H9 (cell line): ENCODE results near the gene MIOS. TPM values are rescaled to one million over a fixed set of nuclear protein-coding genes. Genes with fewer than 3 reads are reported as not detected.

Source experiments
- DNase-seq: peaks from one replicate; pipeline ENCODE4 v3.0.0-alpha.2; 2017
- H2AFZ ChIP-seq: one replicate; pipeline ENCODE4 v1.6.1; 2013; ENCODE audit warnings: mild to moderate bottlenecking, low read length, control low read depth, moderate library complexity
- H2AK5ac ChIP-seq: 2 replicates; pipeline ENCODE4 v1.6.1; 2013; ENCODE audit warnings: low read length, control low read depth, mixed read lengths; ENCODE audit not compliant: insufficient read length
- H2BK120ac ChIP-seq: one replicate; pipeline ENCODE4 v1.6.1; 2013; ENCODE audit warnings: low read depth, mild to moderate bottlenecking, low read length, control low read depth, inconsistent platforms; ENCODE audit not compliant: poor library complexity, severe bottlenecking
- H2BK12ac ChIP-seq: 2 replicates; pipeline ENCODE4 v1.6.1; 2013; ENCODE audit warnings: low read length, control low read depth, mixed read lengths, low read depth; ENCODE audit not compliant: insufficient read length
- H2BK15ac ChIP-seq: 2 replicates; pipeline ENCODE4 v1.6.1; 2013; ENCODE audit warnings: low read depth, low read length, control low read depth
- H2BK20ac ChIP-seq: one replicate; pipeline ENCODE4 v1.6.1; 2013; ENCODE audit warnings: low read depth, mild to moderate bottlenecking, low read length, control low read depth, inconsistent platforms; ENCODE audit not compliant: poor library complexity, severe bottlenecking
- H2BK5ac ChIP-seq: 2 replicates; pipeline ENCODE4 v1.6.1; 2013; ENCODE audit warnings: low read length, control low read depth, mixed read lengths; ENCODE audit not compliant: insufficient read length
- H3K14ac ChIP-seq: 2 replicates; pipeline ENCODE4 v1.6.1; 2013; ENCODE audit warnings: low read length, control low read depth; ENCODE audit not compliant: insufficient read depth
- H3K18ac ChIP-seq: 2 replicates; pipeline ENCODE4 v1.6.1; 2013; ENCODE audit warnings: low read depth, mild to moderate bottlenecking, mixed read lengths, low read length, control low read depth; ENCODE audit not compliant: insufficient read length
- H3K23ac ChIP-seq: 2 replicates; pipeline ENCODE4 v1.6.1; 2013; ENCODE audit warnings: low read length, control low read depth, mixed read lengths, low read depth; ENCODE audit not compliant: insufficient read length
- H3K23me2 ChIP-seq: 2 replicates; pipeline ENCODE4 v1.6.1; 2013; ENCODE audit warnings: low read depth, mild to moderate bottlenecking, mixed read lengths, low read length, control low read depth; ENCODE audit not compliant: insufficient read length, poor library complexity, severe bottlenecking
- H3K27ac ChIP-seq: 2 replicates; pipeline ENCODE4 v1.5.1; 2013; ENCODE audit warnings: low read length, control low read depth, mixed read lengths, low read depth; ENCODE audit not compliant: insufficient read length
- H3K27me3 ChIP-seq: 2 replicates; pipeline ENCODE4 v1.6.1; 2013; ENCODE audit warnings: low read length, control low read depth, inconsistent platforms; ENCODE audit not compliant: insufficient read depth
- H3K4ac ChIP-seq: 2 replicates; pipeline ENCODE4 v1.6.1; 2013; ENCODE audit warnings: low read depth, mild to moderate bottlenecking, control low read depth, inconsistent platforms, low read length, moderate library complexity
- H3K4me1 ChIP-seq: 2 replicates; pipeline ENCODE4 v1.6.1; 2013; ENCODE audit warnings: low read length, control low read depth, inconsistent platforms; ENCODE audit not compliant: insufficient read depth
- H3K4me2 ChIP-seq: 2 replicates; pipeline ENCODE4 v1.6.1; 2013; ENCODE audit warnings: low read length, control low read depth, mixed read lengths; ENCODE audit not compliant: insufficient read length, insufficient read depth
- H3K56ac ChIP-seq: 2 replicates; pipeline ENCODE4 v1.6.1; 2013; ENCODE audit warnings: low read depth, mild to moderate bottlenecking, mixed read lengths, low read length, control low read depth; ENCODE audit not compliant: insufficient read length
- H3K79me1 ChIP-seq: 2 replicates; pipeline ENCODE4 v1.6.1; 2013; ENCODE audit warnings: low read depth, mild to moderate bottlenecking, moderate library complexity, low read length, control low read depth, inconsistent platforms; ENCODE audit not compliant: insufficient read depth, poor library complexity, severe bottlenecking
- H3K79me2 ChIP-seq: 2 replicates; pipeline ENCODE4 v1.6.1; 2013; ENCODE audit warnings: low read length, control low read depth, inconsistent platforms; ENCODE audit not compliant: insufficient read depth
- H3K9ac ChIP-seq: 2 replicates; pipeline ENCODE4 v1.6.1; 2013; ENCODE audit warnings: low read length, control low read depth, mixed read lengths; ENCODE audit not compliant: insufficient read length; ENCODE audit errors: extremely low read depth
- H3K9me3 ChIP-seq: one replicate; pipeline ENCODE4 v1.6.1; 2013; ENCODE audit warnings: low read depth, low read length, inconsistent platforms; ENCODE audit not compliant: control insufficient read depth
- H3T11ph ChIP-seq: one replicate; pipeline ENCODE4 v1.6.1; 2013; ENCODE audit warnings: mild to moderate bottlenecking, low read length, control low read depth, inconsistent platforms
- H4K20me1 ChIP-seq: one replicate; pipeline ENCODE4 v1.6.1; 2013; ENCODE audit not compliant: control insufficient read depth, insufficient read length, insufficient read depth
- H4K5ac ChIP-seq: 2 replicates; pipeline ENCODE4 v1.6.1; 2013; ENCODE audit warnings: low read depth, mild to moderate bottlenecking, mixed read lengths, low read length, control low read depth; ENCODE audit not compliant: insufficient read length
- H4K8ac ChIP-seq: replicated peaks from 2 replicates; pipeline ENCODE4 v1.6.1; 2013; ENCODE audit warnings: low read length, control low read depth, mixed read lengths, low read depth; ENCODE audit not compliant: insufficient read length
- H4K91ac ChIP-seq: 2 replicates; pipeline ENCODE4 v1.6.1; 2013; ENCODE audit warnings: low read depth, mild to moderate bottlenecking, moderate library complexity, mixed read lengths, low read length, control low read depth; ENCODE audit not compliant: insufficient read length
- H3K27ac Mint-ChIP-seq, 3 experiments: 2 replicates in 2 of 3; 3 replicates in 1 of 3; pipeline ENCODE4 v1.8.0; 2020 to 2021; ENCODE audit warnings: mixed read lengths in 3 of 3, mild to moderate bottlenecking in 1 of 3, moderate library complexity in 1 of 3
- H3K27me3 Mint-ChIP-seq: 2 replicates; pipeline ENCODE4 v1.8.0; 2021; ENCODE audit warnings: low read depth, mild to moderate bottlenecking, moderate library complexity, mixed read lengths
- H3K36me3 Mint-ChIP-seq, 3 experiments: 2 replicates in 2 of 3; 3 replicates in 1 of 3; pipeline ENCODE4 v1.8.0; 2020 to 2021; ENCODE audit warnings: low read depth in 3 of 3, mixed read lengths in 3 of 3; ENCODE audit not compliant: insufficient read depth in 1 of 3
- H3K4me1 Mint-ChIP-seq, 2 experiments: 2 replicates each; pipeline ENCODE4 v1.8.0; 2020; ENCODE audit warnings: mixed read lengths in 2 of 2
- H3K4me3 Mint-ChIP-seq, 2 experiments: 2 replicates in 1 of 2; 3 replicates in 1 of 2; pipeline ENCODE4 v1.8.0; 2020 to 2021; ENCODE audit warnings: mild to moderate bottlenecking in 2 of 2, mixed read lengths in 2 of 2, moderate library complexity in 1 of 2
- H3K9me3 Mint-ChIP-seq, 2 experiments: 2 replicates in 1 of 2; 3 replicates in 1 of 2; pipeline ENCODE4 v1.8.0; 2020; ENCODE audit warnings: mild to moderate bottlenecking in 2 of 2, mixed read lengths in 2 of 2, moderate library complexity in 1 of 2
- CTCF ChIP-seq: fragments of 200-600 bp; sonication (generic); conservative IDR thresholded peaks from 3 replicates; pipeline ENCODE4 v1.8.0; 2021; ENCODE audit warnings: antibody characterized with exemption, mild to moderate bottlenecking
- WGBS: extraction: QIAGEN DNeasy Blood & Tissue Kit; methylation state at CpG from one replicate; pipeline ENCODE4 v1.1.7; 2013; ENCODE audit warnings: missing lambda C conversion rate, low lambda C conversion rate, mixed read lengths; ENCODE audit not compliant: insufficient read length; ENCODE audit errors: extremely low coverage; 5-methylcytosine and 5-hydroxymethylcytosine counted together
- total RNA-seq: library from RNA; stranded (reverse); gene quantifications from 2 replicates; pipeline ENCODE4 v1.2.1, GENCODE V29; 2021

Gene MIOS
- total RNA-seq, 1 experiment from 2014 or later: 46.4 TPM

- Histone ChIP-seq H3K27me3 (no peaks in the 10 kb centered on the region), H3K79me1 (no peaks in the 10 kb centered on the region), H2AFZ (no peak overlapping the region), H3K27ac (no peak overlapping the region), H2BK15ac (no peak overlapping the region), H3K9ac (no peak overlapping the region), H4K5ac (no peak overlapping the region), H3K4me2 (no peak overlapping the region), H3K9me3 (no peaks in the 10 kb centered on the region), H2BK120ac (no peak overlapping the region), H3K56ac (no peak overlapping the region), H4K20me1 (no peaks in the 10 kb centered on the region), H3K18ac (no peak overlapping the region), H4K91ac (no peak overlapping the region), H3K14ac (no peak overlapping the region), H3K23me2 (no peaks in the 10 kb centered on the region), H4K8ac (no peak overlapping the region), H2BK5ac (no peak overlapping the region), H3K79me2 (no peaks in the 10 kb centered on the region), H2BK12ac (no peak overlapping the region), H3K4me1 (no peaks in the 10 kb centered on the region), H3K4ac (no peak overlapping the region), H2AK5ac (no peak overlapping the region), H3K23ac (no peak overlapping the region), H3T11ph (no peak overlapping the region), H2BK20ac (no peak overlapping the region)
- no CpG with 5 or more reads among the region's 1 CpG for WGBS
- H3K27me3 Mint-ChIP-seq: no peaks in the 10 kb centered on the region
- peaks cover under 1 to 1% of the 10 kb centered on the region in 2 experiments for H3K4me1 Mint-ChIP-seq
- no peak overlapping the region for H3K27ac Mint-ChIP-seq
- DNase-seq: no peak
- H3K4me3 Mint-ChIP-seq: no peak overlapping the region
- H3K9me3 Mint-ChIP-seq: no peaks in the 10 kb centered on the region
- no peak for TF ChIP-seq CTCF
- peaks cover 2 to 22% (median 11%) of the 10 kb centered on the region in 3 experiments; a peak in 6 of 7 replicates for H3K36me3 Mint-ChIP-seq
Observed at GRCh38 chr7:7576344-7576743, 9.7 kb downstream of the MIOS start.
